Fibroblast of peridontal ligament (primary cell): Measurements from ENCODE around the gene CDC27.
"Not testable (repeated sequence)": the region's sequence is repeated elsewhere in the genome, so short reads cannot be mapped to it uniquely, and the experiment has no call there.

Experiments
- DNase-seq: peaks from one replicate; pipeline ENCODE4 v3.0.0-alpha.2; 2010; ENCODE audit errors: extremely low read depth

Gene CDC27

GRCh38 chr17:47071171-47071570 is 117.9 kb downstream of the CDC27 start:
- not testable (repeated sequence) for DNase-seq

GRCh38 chr17:47070266-47070665 is 118.8 kb downstream of the CDC27 start:
- DNase-seq: peak; percentile 39
